Panc1 (cell line): ENCODE results near the gene ZNF681.
"Not testable (repeated sequence)": the region's sequence is repeated elsewhere in the genome, so short reads cannot be mapped to it uniquely, and the experiment has no call there.

Experiments used
- CTCF ChIP-seq: fragments of 450-650 bp; IDR thresholded peaks from 2 replicates; pipeline ENCODE4 v1.5.1; 2017; ENCODE audit warnings: mild to moderate bottlenecking
- TCF7L2 ChIP-seq: IDR thresholded peaks from 2 replicates; pipeline ENCODE4 v1.6.1; 2011; ENCODE audit warnings: mild to moderate bottlenecking, low read depth, low read length, inconsistent platforms

- TF ChIP-seq CTCF, TCF7L2: not testable (repeated sequence)
Measured at GRCh38 chr19:23730729-23731465, 27.8 kb downstream of the ZNF681 start.
